Measurements from ENCODE around the gene LTB.

LTB gene

GRCh38 chr6:31582230-31582643 lies at the start of gene LTB:
TSS of gene LTB (minus strand) at chr6:31582424. CDS start at chr6:31582417, 7 bp downstream.
- DNase-seq (ENCODE audit: low spot score) = no peak

GRCh38 chr6:31631681-31632278 lies 49.6 kb upstream of the LTB start:
- no peak for DNase-seq (ENCODE audit: low spot score)

GRCh38 chr6:31631209-31631608 lies 49.0 kb upstream of the LTB start:
- no peak for DNase-seq (ENCODE audit: low spot score)

GRCh38 chr6:31630177-31630934 lies 48.1 kb upstream of the LTB start:
- no peak for DNase-seq (ENCODE audit: low spot score)

GRCh38 chr6:31629014-31629413 lies 46.8 kb upstream of the LTB start:
- DNase-seq (ENCODE audit: low spot score) = no peak

GRCh38 chr6:31627690-31628287 lies 45.6 kb upstream of the LTB start:
- DNase-seq (ENCODE audit: low spot score) = no peak

GRCh38 chr6:31626952-31627351 lies 44.7 kb upstream of the LTB start:
- no peak for DNase-seq (ENCODE audit: low spot score)

- DNase-seq (ENCODE audit: low spot score) = no peak
Observed at GRCh38 chr6:31624070-31624469, 41.8 kb upstream of the LTB start.

GRCh38 chr6:31622684-31623091 lies 40.5 kb upstream of the LTB start:
- DNase-seq (ENCODE audit: low spot score) = no peak

- DNase-seq (ENCODE audit: low spot score) = no peak
Observed at GRCh38 chr6:31621991-31622390, 39.8 kb upstream of the LTB start.

- no peak for DNase-seq (ENCODE audit: low spot score)
Observed at GRCh38 chr6:31621320-31621939, 39.2 kb upstream of the LTB start.

- DNase-seq (ENCODE audit: low spot score) = peak; percentile 68
Observed at GRCh38 chr6:31620586-31621319, 38.5 kb upstream of the LTB start, which contains the start of gene PRRC2A. TSS of gene PRRC2A (plus strand) at chr6:31620715. CDS start at chr6:31622790, 2,075 bp downstream.

GRCh38 chr6:31619805-31620585 lies 37.8 kb upstream of the LTB start:
- DNase-seq (ENCODE audit: low spot score) = peak; percentile 98

GRCh38 chr6:31617010-31617409 lies 34.8 kb upstream of the LTB start:
- DNase-seq (ENCODE audit: low spot score) = no peak

- DNase-seq (ENCODE audit: low spot score) = no peak
Observed at GRCh38 chr6:31615748-31616147, 33.5 kb upstream of the LTB start.

- no peak for DNase-seq (ENCODE audit: low spot score)
Observed at GRCh38 chr6:31614684-31615578, 32.7 kb upstream of the LTB start, which contains the start of gene AIF1. TSS of gene AIF1 (plus strand) at chr6:31615234. CDS start at chr6:31615330, 96 bp downstream.

- DNase-seq (ENCODE audit: low spot score) = no peak
Observed at GRCh38 chr6:31614075-31614619, 31.9 kb upstream of the LTB start.

GRCh38 chr6:31610968-31611367 lies 28.7 kb upstream of the LTB start:
- DNase-seq (ENCODE audit: low spot score) = no peak

GRCh38 chr6:31609519-31610406 lies 27.5 kb upstream of the LTB start:
- DNase-seq (ENCODE audit: low spot score) = no peak
